Posterior vena cava (tissue), 2 donors: Measurements from ENCODE around the gene TMEM170A. TPM values are rescaled to one million over a fixed set of nuclear protein-coding genes. Genes with fewer than 3 reads are reported as not detected.
A peak's percentile ranks its signal among the peaks of the same experiment; 100 is the strongest.
"Not testable (repeated sequence)": the region's sequence is repeated elsewhere in the genome, so short reads cannot be mapped to it uniquely, and the experiment has no call there.

Experiments
- DNase-seq: peaks from one replicate; pipeline ENCODE4 v3.0.0-alpha.2; 2020; ENCODE audit warnings: low spot score
- intact Hi-C, 2 donors: fragments of 100-400 bp; cut with DNase I; formaldehyde crosslinking; loops; one replicate each; pipeline versions ENCODE4 v1.14.1 to v1.14.2; 2022 to 2023
- total RNA-seq, 2 donors: library from RNA; stranded (reverse); fragmentation: NEBNext Ultra II Directional; extraction: Animal tissue kit (Norgen Biotek cat#: 25700); gene quantifications; one replicate each; pipeline ENCODE4 v1.2.1, GENCODE V29; 2021
- donor health status: DM: yes; HTN: yes; CAD: no.
- donor health status: DM: yes; HTN: yes; CAD: no.

The TMEM170A gene
- total RNA-seq, 2 donors from 2014 or later, result 14.3 to 16.9 TPM

GRCh38 chr16:75483222-75483621 lies 18.7 kb upstream of the TMEM170A start:
- intact Hi-C loops, result no loop called here
- no peak for DNase-seq

- peak; percentile 47 for DNase-seq
- intact Hi-C loops, result no loop called here
Measured at GRCh38 chr16:75482434-75483205, 18.1 kb upstream of the TMEM170A start.

GRCh38 chr16:75481475-75481874 lies 17.0 kb upstream of the TMEM170A start:
- intact Hi-C loops, result no loop called here
- peak; percentile 70 for DNase-seq

DNA sequence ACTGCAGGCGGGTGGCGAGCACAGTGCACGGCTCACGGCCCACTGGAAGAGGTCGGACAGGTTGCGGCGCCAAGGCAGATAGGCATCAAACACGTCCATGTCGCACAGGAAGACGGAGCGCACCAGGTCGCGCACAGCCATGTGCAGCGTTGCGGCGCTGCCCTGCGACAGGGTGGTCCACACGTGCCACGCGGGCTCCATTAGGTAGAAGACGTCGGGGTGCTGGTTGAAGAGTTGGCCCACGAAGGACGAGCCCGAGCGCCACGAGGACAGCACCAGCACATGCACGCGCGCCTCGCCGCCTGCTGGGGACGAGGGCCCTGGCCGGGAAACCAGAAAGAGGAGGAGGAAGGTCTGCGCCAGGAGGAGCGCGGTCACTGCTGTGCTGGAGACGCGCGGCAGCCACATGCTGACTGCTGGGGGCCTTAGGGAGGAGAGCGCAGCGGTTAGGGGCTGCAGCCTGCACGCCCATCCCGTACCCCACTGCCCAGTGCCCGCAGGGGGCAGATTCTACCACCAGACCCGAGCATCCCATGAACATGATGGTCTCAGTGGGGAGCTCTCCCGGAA lies 15.0 kb upstream of the TMEM170A start:
- intact Hi-C loops, result loop anchor here in 1 of 2 donors (10.0 kb wide), 1 partner anchor 285 kb away; no protein-coding TSS in a partner anchor
- peak; percentile 74 for DNase-seq

DNA sequence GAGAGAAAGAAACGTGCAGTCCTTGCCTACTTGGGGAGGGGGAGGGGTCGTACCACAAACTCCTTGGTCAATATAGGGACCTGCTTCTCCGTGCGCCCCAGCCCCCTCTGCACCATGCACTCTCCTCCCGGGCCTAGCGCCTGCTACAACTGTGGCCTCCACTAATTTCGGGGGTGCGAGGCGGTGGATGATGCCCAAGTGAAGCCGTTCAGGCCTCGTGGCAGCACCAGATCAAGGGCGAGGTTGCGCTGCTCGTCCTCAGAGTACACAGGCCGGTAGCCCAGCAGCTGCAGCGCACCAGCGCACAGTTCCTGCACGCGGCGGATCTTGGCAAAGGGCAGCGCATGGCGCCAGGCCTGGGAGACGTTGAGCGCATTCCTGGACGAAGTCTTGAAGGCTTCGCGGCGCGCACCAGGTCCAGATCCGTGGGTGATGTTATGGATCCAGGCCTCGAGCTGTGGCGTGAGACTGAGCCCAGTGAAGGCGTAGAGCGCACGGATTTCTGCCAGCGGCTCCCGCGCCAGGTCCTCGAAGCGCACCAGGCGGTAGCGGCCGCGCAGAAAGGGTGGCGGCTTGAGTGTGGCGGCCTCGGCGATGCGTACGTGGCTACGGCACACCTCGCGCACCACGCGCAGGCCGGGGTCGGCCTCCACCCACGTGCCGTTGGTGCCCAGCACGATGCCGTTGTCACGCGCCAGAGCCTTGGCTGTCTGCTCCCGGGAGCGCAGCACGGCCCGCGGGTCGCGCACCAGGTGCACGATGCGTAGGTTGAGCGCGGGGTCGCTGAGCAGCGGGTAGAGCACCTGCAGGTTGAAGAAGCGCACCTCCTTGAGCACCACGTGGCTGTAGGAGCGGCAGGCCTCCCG lies 14.2 kb upstream of the TMEM170A start:
- intact Hi-C loops, result loop anchor here in 1 of 2 donors (10.0 kb wide), 1 partner anchor 286 kb away; no protein-coding TSS in a partner anchor
- peak; percentile 66 for DNase-seq

DNA sequence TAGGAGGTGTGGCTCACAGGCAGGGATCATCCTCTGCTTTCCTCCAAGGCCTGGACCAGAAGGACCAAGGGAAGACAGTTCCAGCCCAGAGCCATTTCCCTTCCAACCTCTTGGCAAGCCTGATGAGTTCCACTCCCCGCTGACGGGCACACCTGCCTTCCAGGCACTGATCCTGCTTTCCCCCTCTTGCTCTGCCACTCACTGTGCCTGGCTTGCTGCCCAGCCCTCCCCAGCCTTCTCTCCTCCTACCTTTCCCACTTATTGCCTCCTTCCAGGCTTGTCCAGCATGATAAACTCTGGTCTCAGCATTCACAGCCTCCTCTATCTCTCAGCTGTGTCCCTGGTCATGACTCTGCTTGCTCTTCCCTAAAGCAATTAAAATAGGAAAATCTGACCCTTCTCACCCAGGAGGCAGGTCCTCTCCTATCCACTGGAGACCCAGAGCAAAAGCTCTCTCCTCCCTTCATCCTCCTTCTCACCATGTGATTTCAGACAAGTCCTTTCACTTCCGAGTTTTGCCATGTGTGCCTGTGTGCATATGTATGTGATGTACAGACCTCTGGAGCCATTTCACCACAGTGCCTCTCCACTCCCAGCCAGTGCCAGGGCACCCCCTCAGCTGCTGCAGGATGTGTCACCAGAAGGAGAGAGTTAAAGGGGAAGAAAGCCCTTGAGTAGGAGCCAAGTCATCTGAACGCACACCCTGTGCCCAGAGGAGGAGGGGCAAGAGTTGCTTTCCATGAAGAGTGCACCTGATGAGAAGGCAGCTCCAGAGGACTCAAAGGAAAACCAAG lies 13.4 kb upstream of the TMEM170A start:
- DNase-seq, result peak; percentile 77
- intact Hi-C loops, result loop anchor here in 1 of 2 donors (10.0 kb wide), 1 partner anchor 287 kb away; no protein-coding TSS in a partner anchor

DNA sequence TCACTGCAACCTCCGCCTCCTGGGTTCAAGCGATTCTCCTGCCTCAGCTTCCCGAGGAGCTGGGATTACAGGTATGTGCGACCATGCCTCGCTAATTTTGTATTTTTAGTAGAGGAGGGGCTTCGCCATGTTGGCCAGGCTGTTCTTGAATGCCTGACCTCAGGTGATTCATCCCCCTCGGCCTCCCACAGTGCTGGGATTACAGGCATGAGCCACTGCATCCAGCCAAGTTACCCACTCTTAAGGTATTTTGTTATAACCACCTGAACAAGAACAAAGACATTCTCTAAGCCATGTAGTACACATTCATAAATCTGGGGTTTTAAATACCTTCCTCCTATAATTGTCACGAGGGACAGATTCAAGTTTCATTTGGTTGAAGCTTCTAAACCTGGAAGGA lies 12.3 kb upstream of the TMEM170A start:
- DNase-seq, result peak; percentile 11
- intact Hi-C loops, result loop anchor here in 1 of 2 donors (10.0 kb wide), 1 partner anchor 288 kb away; no protein-coding TSS in a partner anchor

DNA sequence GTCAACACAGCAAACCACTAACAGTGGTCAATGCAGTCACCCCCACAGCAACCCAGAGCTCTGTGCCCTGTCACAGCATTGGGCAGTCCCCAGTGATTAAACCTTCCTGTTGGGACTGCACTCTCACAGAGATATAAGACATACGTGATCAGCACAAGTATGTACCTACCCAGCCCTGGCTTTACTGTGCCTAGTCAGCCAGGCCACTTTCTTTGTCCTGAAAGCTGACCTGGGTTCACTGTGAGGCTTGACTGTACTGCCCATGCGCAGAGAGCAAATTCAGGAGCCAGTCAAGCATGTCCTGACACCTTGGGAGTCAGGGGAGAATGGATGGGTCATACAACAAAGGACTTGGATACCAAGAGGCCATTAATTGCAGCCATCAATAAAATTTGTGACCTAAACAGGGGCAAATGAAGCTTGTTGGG lies 10.9 kb upstream of the TMEM170A start:
- intact Hi-C loops, result loop anchor here in 1 of 2 donors (10.0 kb wide), 1 partner anchor 289 kb away; no protein-coding TSS in a partner anchor
- DNase-seq, result peak; percentile 47

DNA sequence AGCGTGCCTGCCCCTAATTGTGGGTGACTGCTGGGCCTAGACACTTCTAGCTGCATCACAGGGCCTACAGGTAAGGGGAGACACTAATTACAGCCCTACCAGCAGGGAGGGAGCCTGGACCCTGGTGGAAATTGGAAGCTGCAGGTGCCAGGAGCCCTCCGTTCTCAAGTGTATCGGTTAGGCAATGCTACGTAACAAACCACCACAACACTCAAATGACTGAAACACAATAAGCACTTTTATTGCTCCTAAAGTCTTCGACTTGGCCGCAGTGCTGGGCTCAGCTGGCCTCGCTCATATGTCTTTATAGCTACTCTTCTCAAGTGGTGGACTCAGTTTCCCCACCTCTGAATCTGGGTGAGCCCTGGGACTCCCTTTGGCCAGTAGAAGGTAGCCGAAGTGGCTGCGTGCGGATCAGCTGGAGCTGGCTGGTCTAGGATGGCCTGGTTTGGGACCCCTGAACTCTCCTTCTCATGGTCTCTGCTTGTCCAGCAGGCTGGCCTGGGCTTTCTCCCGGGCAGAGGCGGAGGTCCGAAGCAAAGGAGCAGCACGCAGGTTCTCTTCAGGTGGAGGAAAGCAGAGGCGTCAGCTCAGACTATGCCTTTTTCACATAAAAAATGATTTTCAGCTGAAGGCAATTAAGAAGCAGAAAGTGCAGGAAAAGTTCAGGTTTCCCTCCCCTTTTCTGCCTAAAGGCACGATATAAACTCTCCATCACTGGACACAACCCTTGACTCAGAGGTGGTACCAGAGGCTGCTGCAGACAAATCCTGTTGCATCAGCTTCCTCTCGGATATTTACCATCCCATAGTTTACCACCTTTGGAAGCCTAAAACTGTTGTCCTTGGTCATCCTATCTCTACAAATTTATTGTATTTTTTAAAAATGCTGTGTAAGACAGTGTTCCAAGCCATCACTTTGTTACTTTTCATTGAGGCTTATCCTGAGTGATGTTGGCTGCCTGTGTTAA lies 8.7 kb upstream of the TMEM170A start:
- intact Hi-C loops, result loop anchor here in 1 of 2 donors (10.0 kb wide), 1 partner anchor 292 kb away; no protein-coding TSS in a partner anchor
- peak; percentile 44 for DNase-seq

GRCh38 chr16:75471723-75472633 lies 7.5 kb upstream of the TMEM170A start:
- intact Hi-C loops, result loop anchor here in 1 of 2 donors (10.0 kb wide), 1 partner anchor 293 kb away; no protein-coding TSS in a partner anchor

DNA sequence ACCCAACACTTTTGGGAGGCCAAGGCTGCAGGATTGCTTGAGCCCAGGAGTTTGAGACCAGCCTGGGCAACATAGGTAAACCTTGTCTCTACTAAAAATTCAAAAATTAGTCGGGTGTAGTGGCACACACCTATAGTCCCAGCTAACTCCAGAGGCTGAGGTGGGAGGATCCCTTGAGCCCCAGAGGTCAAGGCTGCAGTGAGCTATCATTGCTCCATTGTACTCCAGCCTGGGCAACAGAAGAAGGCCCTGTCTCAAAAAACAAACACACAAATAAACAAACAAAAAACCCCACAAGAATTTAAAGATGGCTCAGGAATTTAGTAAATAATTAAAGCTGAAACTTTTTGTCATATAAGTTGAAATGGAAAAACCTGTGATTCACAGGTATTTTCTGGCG lies 2.3 kb upstream of the TMEM170A start:
- DNase-seq, result no peak
- intact Hi-C loops, result no loop called here

More at GRCh38 chr16:75471723-75472633, 7.5 kb upstream of the TMEM170A start:
- DNase-seq, result peak; percentile 71

- peak; percentile 32 for DNase-seq
- intact Hi-C loops, result not testable (repeated sequence)
Measured at GRCh38 chr16:75463389-75464121, 934 bp downstream of the TMEM170A start.

DNA sequence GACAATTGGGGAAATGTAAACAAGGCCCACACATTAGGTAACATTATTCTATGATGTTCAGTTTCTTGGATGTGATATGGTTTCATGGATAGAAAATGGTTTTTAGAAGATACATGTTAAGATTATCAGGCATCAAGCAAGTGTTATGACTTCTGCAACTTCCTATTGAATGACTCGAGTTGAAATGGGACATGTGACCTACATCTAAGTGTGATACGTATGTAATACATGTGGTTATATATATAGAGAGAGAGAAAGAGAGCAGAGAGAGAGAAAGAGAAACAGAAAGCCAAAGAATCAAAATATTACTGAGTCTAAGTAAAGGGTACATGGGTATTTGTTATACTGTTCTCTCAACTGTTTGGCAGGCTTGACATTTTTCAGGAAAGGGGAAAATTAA lies 1.7 kb downstream of the TMEM170A start:
- intact Hi-C loops, result no loop called here
- DNase-seq, result no peak

DNA sequence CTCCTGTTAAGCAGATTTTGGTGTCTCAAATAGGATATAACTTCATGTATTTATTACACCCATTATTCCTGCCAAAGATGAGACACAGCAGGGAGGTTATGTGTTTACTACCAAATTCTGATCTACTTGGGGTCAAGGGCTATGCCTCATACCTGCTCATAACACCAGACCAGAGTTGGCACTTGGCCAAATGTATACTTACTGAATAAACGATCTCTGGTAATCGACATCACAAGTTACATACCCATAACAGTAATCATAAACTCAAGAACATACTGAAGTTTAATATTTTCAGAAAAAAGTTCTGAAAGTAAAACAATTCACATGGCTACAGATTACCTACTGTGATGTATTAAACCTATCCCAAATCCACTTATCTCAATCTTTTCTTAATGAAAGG lies 2.9 kb downstream of the TMEM170A start:
- no peak for DNase-seq
- intact Hi-C loops, result no loop called here

GRCh38 chr16:75460446-75460845 lies 4.0 kb downstream of the TMEM170A start:
- intact Hi-C loops, result no loop called here
- peak; percentile 35 for DNase-seq

GRCh38 chr16:75459691-75460090 lies 4.8 kb downstream of the TMEM170A start:
- DNase-seq, result peak; percentile 34
- intact Hi-C loops, result no loop called here
